GM23338 (cell line): ENCODE results near the gene CLDN9. TPM values are rescaled to one million over a fixed set of nuclear protein-coding genes. Genes with fewer than 3 reads are reported as not detected.

Experiments used
- ATAC-seq: fragments of 200-7000 bp; cut with Tn5 transposase; 3 replicates; pipeline ENCODE4 v1.9.1; 2020
- DNase-seq: peaks from one replicate; pipeline ENCODE4 v3.0.0-alpha.2; 2015; ENCODE audit warnings: low spot score
- H2AFZ ChIP-seq: fragments of 200-600 bp; sonication (generic); 2 replicates; pipeline ENCODE4 v1.8.0; 2016; ENCODE audit warnings: antibody characterized with exemption, mild to moderate bottlenecking, moderate library complexity
- H3F3A ChIP-seq: fragments of 200-600 bp; sonication (generic); replicated peaks from 2 replicates; pipeline ENCODE4 v1.8.0; 2017; ENCODE audit warnings: antibody characterized with exemption, mixed run types, low read depth
- H3K27ac ChIP-seq: fragments of 200-600 bp; sonication (generic); 2 replicates; pipeline ENCODE4 v1.6.1; 2016; ENCODE audit warnings: low read depth
- H3K27me3 ChIP-seq: fragments of 200-600 bp; sonication (generic); 2 replicates; pipeline ENCODE4 v1.8.0; 2016; ENCODE audit warnings: mild to moderate bottlenecking, mixed run types, moderate library complexity; ENCODE audit not compliant: insufficient read depth
- H3K36me3 ChIP-seq: fragments of 200-600 bp; sonication (generic); 2 replicates; pipeline ENCODE4 v1.8.0; 2016; ENCODE audit warnings: mild to moderate bottlenecking; ENCODE audit not compliant: insufficient read depth
- H3K4me1 ChIP-seq: fragments of 200-600 bp; sonication (generic); 2 replicates; pipeline ENCODE4 v1.8.0; 2016; ENCODE audit warnings: mild to moderate bottlenecking, moderate library complexity; ENCODE audit not compliant: insufficient read depth
- H3K4me2 ChIP-seq: fragments of 200-600 bp; sonication (generic); 2 replicates; pipeline ENCODE4 v1.7.1; 2017; ENCODE audit warnings: mixed run types
- H3K4me3 ChIP-seq: fragments of 200-600 bp; sonication (generic); 2 replicates; pipeline ENCODE4 v1.6.1; 2016; ENCODE audit warnings: mixed run types
- H3K79me2 ChIP-seq: fragments of 200-600 bp; sonication (generic); replicated peaks from 2 replicates; pipeline ENCODE4 v1.8.0; 2017; ENCODE audit warnings: mild to moderate bottlenecking; ENCODE audit not compliant: insufficient read depth
- H3K9me2 ChIP-seq: fragments of 200-600 bp; sonication (generic); 2 replicates; pipeline ENCODE4 v1.8.0; 2017; ENCODE audit not compliant: insufficient read depth
- H4K20me1 ChIP-seq: fragments of 200-600 bp; sonication (generic); replicated peaks from 2 replicates; pipeline ENCODE4 v1.8.0; 2017; ENCODE audit warnings: mild to moderate bottlenecking; ENCODE audit not compliant: insufficient read depth
- H3K27ac Mint-ChIP-seq: 2 replicates; pipeline ENCODE4 v1.8.0; 2020; ENCODE audit warnings: inconsistent platforms, mild to moderate bottlenecking, moderate library complexity, mixed read lengths
- H3K27me3 Mint-ChIP-seq: 3 replicates; pipeline ENCODE4 v1.8.0; 2022; ENCODE audit warnings: low read depth, mild to moderate bottlenecking, moderate library complexity, mixed read lengths, inconsistent platforms; ENCODE audit not compliant: insufficient read depth, poor library complexity
- H3K36me3 Mint-ChIP-seq: 3 replicates; pipeline ENCODE4 v1.8.0; 2021; ENCODE audit warnings: low read depth, mild to moderate bottlenecking, inconsistent platforms, moderate library complexity, mixed read lengths
- H3K4me1 Mint-ChIP-seq: 3 replicates; pipeline ENCODE4 v1.8.0; 2020; ENCODE audit warnings: mild to moderate bottlenecking, inconsistent platforms, mixed read lengths
- H3K4me3 Mint-ChIP-seq: 3 replicates; pipeline ENCODE4 v1.8.0; 2021; ENCODE audit warnings: moderate library complexity, mild to moderate bottlenecking, inconsistent platforms, mixed read lengths
- H3K9me3 Mint-ChIP-seq: 3 replicates; pipeline ENCODE4 v1.8.0; 2020; ENCODE audit warnings: moderate library complexity, mild to moderate bottlenecking, inconsistent platforms, mixed read lengths
- CREB1 ChIP-seq: fragments of 250-450 bp; sonication (Bioruptor Pico); IDR thresholded peaks from 2 replicates; pipeline ENCODE4 v1.5.0; 2020; ENCODE audit warnings: low read depth, mild to moderate bottlenecking, moderate library complexity
- EZH2 ChIP-seq: fragments of 200-600 bp; sonication (generic); IDR thresholded peaks from one replicate; pipeline ENCODE4 v1.8.0; 2017; ENCODE audit warnings: antibody characterized with exemption, mild to moderate bottlenecking, low read depth; ENCODE audit not compliant: unreplicated experiment
- JUNB ChIP-seq: IDR thresholded peaks from one replicate; pipeline ENCODE4 v1.6.1; 2016; ENCODE audit warnings: antibody characterized with exemption; ENCODE audit not compliant: unreplicated experiment
- NANOG ChIP-seq: IDR thresholded peaks from 2 replicates; pipeline ENCODE4 v1.6.1; 2016; ENCODE audit warnings: antibody characterized with exemption, borderline replicate concordance
- POLR2AphosphoS5 ChIP-seq: IDR thresholded peaks from 2 replicates; pipeline ENCODE4 v1.6.1; 2016; ENCODE audit warnings: antibody characterized with exemption, low read depth
- STAT1 ChIP-seq: IDR thresholded peaks from one replicate; pipeline ENCODE4 v1.6.1; 2016; ENCODE audit warnings: antibody characterized with exemption; ENCODE audit not compliant: unreplicated experiment
- polyA plus RNA-seq: library from polyadenylated mRNA; unstranded; fragments of >200 nt; fragmentation: Nextera tagmentation; extraction: Ambion mirVana; gene quantifications from 2 replicates; pipeline ENCODE4 v1.2.1, GENCODE V29; 2016
- total RNA-seq: library from RNA; depleted of rRNA; stranded (reverse); fragments of >200 nt; shearing (Covaris generic); gene quantifications from 2 replicates; pipeline ENCODE4 v1.2.3, GENCODE V29; 2014
- TF ChIP-seq, protein P1 (sequence below), 2 experiments: fragments of 200-600 bp in 1 of 2; sonication (generic) in 1 of 2; conservative IDR thresholded peaks; 2 replicates each; pipeline versions ENCODE4 v1.5.1 to v1.6.1; 2016 to 2017; ENCODE audit warnings: antibody characterized with exemption in 2 of 2, low read depth in 2 of 2, mild to moderate bottlenecking in 2 of 2, moderate library complexity in 1 of 2
- TF ChIP-seq, protein P2 (sequence below): IDR thresholded peaks from 2 replicates; pipeline ENCODE4 v1.6.1; 2016; ENCODE audit warnings: antibody characterized with exemption

CLDN9 gene
- total and polyA plus RNA-seq, 2 experiments from 2014 or later: 1.8 to 3.0 TPM

DNA sequence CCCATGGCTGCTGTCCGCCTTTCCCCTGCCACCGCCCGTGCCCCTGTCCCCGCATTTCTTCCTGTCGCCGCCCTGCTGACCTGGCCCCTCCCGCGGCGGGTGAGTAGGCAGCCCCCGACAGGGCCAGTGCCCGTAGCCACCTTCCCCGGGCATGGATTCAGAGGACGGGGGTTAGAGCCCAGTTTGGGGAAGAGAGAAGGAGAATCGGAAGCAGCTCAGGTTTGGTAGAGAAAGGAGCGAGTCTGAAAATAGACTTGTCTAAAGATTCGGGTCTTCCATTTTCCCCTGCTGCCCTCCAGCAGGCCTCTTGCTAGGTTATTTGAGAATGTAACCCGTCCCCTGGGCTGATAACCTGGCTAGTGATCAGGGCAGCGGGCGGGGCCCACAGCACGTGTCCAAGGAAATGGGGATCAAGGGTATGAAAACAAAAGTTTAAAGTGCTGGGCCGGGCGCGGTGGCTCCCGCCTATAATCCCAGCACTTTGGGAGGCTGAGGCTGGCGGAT is 7.9 kb upstream of the CLDN9 start:
- DNase-seq (peak; percentile 83), ATAC-seq (no peak)
- TF ChIP-seq STAT1: no peak
- TF ChIP-seq, protein P1, sequence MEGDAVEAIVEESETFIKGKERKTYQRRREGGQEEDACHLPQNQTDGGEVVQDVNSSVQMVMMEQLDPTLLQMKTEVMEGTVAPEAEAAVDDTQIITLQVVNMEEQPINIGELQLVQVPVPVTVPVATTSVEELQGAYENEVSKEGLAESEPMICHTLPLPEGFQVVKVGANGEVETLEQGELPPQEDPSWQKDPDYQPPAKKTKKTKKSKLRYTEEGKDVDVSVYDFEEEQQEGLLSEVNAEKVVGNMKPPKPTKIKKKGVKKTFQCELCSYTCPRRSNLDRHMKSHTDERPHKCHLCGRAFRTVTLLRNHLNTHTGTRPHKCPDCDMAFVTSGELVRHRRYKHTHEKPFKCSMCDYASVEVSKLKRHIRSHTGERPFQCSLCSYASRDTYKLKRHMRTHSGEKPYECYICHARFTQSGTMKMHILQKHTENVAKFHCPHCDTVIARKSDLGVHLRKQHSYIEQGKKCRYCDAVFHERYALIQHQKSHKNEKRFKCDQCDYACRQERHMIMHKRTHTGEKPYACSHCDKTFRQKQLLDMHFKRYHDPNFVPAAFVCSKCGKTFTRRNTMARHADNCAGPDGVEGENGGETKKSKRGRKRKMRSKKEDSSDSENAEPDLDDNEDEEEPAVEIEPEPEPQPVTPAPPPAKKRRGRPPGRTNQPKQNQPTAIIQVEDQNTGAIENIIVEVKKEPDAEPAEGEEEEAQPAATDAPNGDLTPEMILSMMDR (conservative IDR thresholded peaks at IDR 0.05; ENCODE audit: low read depth in 2 of 2): no peak
- no peak for TF ChIP-seq JUNB
- peak; percentile 49; the same call in 1 of the 2 replicates for TF ChIP-seq POLR2AphosphoS5
- TF ChIP-seq EZH2: no peak
- no peak for TF ChIP-seq NANOG
- TF ChIP-seq, protein P2, sequence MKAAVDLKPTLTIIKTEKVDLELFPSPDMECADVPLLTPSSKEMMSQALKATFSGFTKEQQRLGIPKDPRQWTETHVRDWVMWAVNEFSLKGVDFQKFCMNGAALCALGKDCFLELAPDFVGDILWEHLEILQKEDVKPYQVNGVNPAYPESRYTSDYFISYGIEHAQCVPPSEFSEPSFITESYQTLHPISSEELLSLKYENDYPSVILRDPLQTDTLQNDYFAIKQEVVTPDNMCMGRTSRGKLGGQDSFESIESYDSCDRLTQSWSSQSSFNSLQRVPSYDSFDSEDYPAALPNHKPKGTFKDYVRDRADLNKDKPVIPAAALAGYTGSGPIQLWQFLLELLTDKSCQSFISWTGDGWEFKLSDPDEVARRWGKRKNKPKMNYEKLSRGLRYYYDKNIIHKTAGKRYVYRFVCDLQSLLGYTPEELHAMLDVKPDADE: no peak
- no peak for TF ChIP-seq CREB1 (CRISPR knock-in tag)
- Histone ChIP-seq H3K4me1 (peaks cover 41% of the 10 kb centered on the region), H3K9me2 (no peaks in the 10 kb centered on the region), H3K36me3 (no peaks in the 10 kb centered on the region), H3K4me2 (peak overlapping the region; percentile 90), H3K27me3 (no peaks in the 10 kb centered on the region), H3K27ac (peak overlapping the region; percentile 90), H4K20me1 (no peaks in the 10 kb centered on the region), H2AFZ (no peak overlapping the region), H3K4me3 (peak overlapping the region; percentile 74), H3K79me2 (no peaks in the 10 kb centered on the region), H3F3A (peaks cover 28% of the 10 kb centered on the region)
- Mint-ChIP-seq H3K27me3 (peaks cover 26% of the 10 kb centered on the region), H3K36me3 (peaks cover 13% of the 10 kb centered on the region), H3K9me3 (no peaks in the 10 kb centered on the region), H3K4me1 (peaks cover 38% of the 10 kb centered on the region), H3K27ac (peak overlapping the region; percentile 84), H3K4me3 (peak overlapping the region; percentile 82)

DNA sequence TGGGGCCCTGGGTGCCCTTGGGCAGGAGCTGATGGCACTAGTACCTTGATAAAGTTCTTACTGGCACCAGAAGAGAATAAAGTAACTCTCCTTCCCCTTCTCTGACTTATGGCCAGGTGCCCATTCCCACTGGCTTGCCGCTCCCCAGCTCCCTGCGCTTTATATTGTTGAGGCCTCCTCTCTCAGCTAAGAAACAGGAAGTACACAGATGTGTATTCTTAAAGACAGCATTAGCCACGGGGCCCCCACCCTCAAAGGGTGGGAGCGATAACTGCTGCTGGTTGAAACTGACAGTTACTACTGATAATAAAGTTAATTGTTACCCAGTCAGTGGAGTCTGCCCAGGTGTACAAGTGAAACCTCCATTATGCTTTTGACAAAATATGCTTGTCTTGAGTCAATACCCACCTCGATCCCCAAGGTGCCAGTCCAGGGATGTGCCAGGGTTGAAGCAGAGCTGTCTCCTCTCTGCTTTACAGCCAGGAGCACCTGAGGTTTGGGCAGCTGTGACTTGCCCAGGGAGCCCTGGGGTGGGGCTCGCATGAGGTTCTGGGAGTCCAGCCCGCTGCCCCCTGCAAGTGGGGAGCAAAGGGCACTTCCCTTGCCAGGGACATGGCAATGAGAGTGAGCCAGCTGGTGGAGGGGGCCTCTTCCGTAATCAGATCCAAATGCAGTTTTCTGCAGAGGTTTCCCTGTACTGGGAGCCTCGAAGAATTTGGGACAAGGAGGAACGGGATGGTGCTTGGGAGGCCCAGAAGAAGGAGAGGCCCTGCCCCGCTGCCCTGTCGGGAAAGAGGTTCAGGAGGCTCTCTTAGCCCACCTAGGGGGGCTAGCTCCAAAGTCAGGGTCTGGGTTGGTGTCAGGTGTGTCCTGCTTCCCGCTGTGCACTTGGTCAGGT is 5.4 kb upstream of the CLDN9 start:
- Histone ChIP-seq H3K36me3 (no peaks in the 10 kb centered on the region), H3K4me1 (peaks cover 63% of the 10 kb centered on the region), H3F3A (peaks cover 37% of the 10 kb centered on the region), H3K4me3 (peak overlapping the region; percentile 55), H3K4me2 (peak overlapping the region; percentile 90), H3K27me3 (peaks cover 11% of the 10 kb centered on the region), H4K20me1 (no peaks in the 10 kb centered on the region), H3K27ac (peak overlapping the region; percentile 100), H3K9me2 (no peaks in the 10 kb centered on the region), H2AFZ (no peak overlapping the region), H3K79me2 (no peaks in the 10 kb centered on the region; the same call in 1 of the 2 replicates)
- DNase-seq (peak; percentile 86), ATAC-seq (peak; percentile 3)
- Mint-ChIP-seq H3K36me3 (peaks cover 13% of the 10 kb centered on the region), H3K27ac (peak overlapping the region; percentile 100), H3K27me3 (peaks cover 36% of the 10 kb centered on the region), H3K4me1 (peaks cover 44% of the 10 kb centered on the region), H3K9me3 (no peaks in the 10 kb centered on the region), H3K4me3 (peak overlapping the region; percentile 82)
- TF ChIP-seq, protein P1 (conservative IDR thresholded peaks at IDR 0.05; ENCODE audit: low read depth in 2 of 2): peak in 1 of 2 experiments; percentile 24; a peak in 1 of 4 replicates
- TF ChIP-seq POLR2AphosphoS5: no peak
